Omental fat pad (tissue), 4 donors: ENCODE data around the gene EHD2. TPM values are rescaled to one million over a fixed set of nuclear protein-coding genes. Genes with fewer than 3 reads are reported as not detected.
"Not testable (repeated sequence)": the region's sequence is repeated elsewhere in the genome, so short reads cannot be mapped to it uniquely, and the experiment has no call there.

ENCODE experiments used
- ATAC-seq: fragments of 150-250 bp; one replicate; pipeline ENCODE4 v1.9.1; 2016; ENCODE audit warnings: mild to moderate bottlenecking, moderate library complexity; ENCODE audit not compliant: low FRiP score
- DNase-seq: peaks from one replicate; pipeline ENCODE4 v3.0.0-alpha.2; 2019; ENCODE audit warnings: low spot score
- total RNA-seq, 4 donors: library from RNA; depleted of rRNA; stranded (reverse); fragments of >200 nt; gene quantifications; one replicate each; pipeline ENCODE4 v1.1.0, GENCODE V29; 2016
- TF ChIP-seq, protein P1 (sequence below), 3 donors: fragments of 450-650 bp; IDR thresholded peaks; one replicate each; pipeline ENCODE4 v1.5.1; 2016 to 2017; ENCODE audit warnings: antibody characterized with exemption in 3 of 3, mild to moderate bottlenecking in 3 of 3, moderate library complexity in 2 of 3

Gene EHD2
- total RNA-seq, 4 donors from 2014 or later = 93.5 to 184 (median 124) TPM

GRCh38 chr19:47726467-47726866 lies 13.2 kb downstream of the EHD2 start:
- ATAC-seq = no peak

DNA sequence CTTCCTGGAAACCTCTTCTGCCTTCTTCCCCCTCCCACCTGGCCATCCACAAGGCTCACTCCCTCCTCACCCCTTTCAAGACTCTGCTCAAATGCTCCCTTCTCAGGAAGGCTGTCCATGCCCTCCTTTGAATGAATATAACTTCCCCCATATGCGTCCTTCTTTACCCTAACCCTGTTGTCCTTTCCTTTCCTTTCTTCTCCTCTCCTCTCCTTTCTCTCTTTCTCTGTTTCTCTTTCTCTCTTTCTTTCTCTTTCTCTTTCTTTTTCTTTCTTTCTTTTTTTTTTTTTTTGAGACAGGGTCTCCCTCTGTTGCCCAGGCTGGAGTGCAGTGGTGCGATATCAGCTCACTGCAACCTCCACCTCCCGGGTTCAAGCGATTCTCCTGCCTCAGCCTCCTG lies 15.1 kb downstream of the EHD2 start:
- not testable (repeated sequence) for ATAC-seq, DNase-seq

More at GRCh38 chr19:47726467-47726866, 13.2 kb downstream of the EHD2 start:
- TF ChIP-seq, protein P1, sequence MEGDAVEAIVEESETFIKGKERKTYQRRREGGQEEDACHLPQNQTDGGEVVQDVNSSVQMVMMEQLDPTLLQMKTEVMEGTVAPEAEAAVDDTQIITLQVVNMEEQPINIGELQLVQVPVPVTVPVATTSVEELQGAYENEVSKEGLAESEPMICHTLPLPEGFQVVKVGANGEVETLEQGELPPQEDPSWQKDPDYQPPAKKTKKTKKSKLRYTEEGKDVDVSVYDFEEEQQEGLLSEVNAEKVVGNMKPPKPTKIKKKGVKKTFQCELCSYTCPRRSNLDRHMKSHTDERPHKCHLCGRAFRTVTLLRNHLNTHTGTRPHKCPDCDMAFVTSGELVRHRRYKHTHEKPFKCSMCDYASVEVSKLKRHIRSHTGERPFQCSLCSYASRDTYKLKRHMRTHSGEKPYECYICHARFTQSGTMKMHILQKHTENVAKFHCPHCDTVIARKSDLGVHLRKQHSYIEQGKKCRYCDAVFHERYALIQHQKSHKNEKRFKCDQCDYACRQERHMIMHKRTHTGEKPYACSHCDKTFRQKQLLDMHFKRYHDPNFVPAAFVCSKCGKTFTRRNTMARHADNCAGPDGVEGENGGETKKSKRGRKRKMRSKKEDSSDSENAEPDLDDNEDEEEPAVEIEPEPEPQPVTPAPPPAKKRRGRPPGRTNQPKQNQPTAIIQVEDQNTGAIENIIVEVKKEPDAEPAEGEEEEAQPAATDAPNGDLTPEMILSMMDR (IDR thresholded peaks at IDR 0.05) = no peak
- no peak for DNase-seq

DNA sequence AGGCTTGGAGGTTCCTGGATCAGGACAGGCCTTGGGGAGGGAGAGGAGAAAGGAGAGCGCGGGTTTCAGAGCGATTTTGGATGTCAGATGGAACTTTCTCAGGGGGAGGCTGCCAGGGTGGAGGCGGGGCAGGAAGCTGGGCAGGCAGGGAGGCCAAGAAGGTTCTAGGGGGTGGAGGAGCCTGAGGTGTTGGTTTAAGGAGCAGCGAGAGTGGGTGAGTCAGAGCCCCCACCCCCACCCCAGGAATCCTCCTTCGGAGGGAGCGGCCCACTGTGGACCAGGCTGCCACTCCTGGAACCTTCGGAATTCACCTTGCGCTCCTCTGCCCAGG lies 16.2 kb downstream of the EHD2 start:
- TF ChIP-seq, protein P1 (IDR thresholded peaks at IDR 0.05) = no peak
- no peak for DNase-seq
- ATAC-seq = peak; percentile 95

- TF ChIP-seq, protein P1 (IDR thresholded peaks at IDR 0.05) = no peak
- DNase-seq = peak; percentile 40
- peak; percentile 75 for ATAC-seq
Observed at GRCh38 chr19:47729799-47730520, 16.7 kb downstream of the EHD2 start.

DNA sequence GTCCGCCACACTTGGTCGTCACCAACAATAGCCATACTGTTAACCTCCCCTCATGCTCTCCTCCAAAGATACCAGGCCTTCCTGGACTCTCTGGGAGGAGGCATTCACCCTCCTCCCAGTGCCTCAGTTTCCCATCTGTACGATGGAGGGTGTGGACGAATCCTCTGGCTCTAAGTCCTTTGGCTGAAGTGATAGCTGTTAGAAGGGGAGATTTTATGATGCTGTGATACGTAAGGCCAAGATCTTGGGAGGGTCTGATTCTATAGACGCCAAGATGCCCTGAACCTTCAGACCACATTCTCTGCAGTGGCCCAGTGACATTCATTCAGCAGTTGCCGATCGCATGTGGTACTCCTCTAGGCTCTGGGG lies 17.3 kb downstream of the EHD2 start:
- DNase-seq = no peak
- ATAC-seq = no peak
- TF ChIP-seq, protein P1 (IDR thresholded peaks at IDR 0.05) = no peak

DNA sequence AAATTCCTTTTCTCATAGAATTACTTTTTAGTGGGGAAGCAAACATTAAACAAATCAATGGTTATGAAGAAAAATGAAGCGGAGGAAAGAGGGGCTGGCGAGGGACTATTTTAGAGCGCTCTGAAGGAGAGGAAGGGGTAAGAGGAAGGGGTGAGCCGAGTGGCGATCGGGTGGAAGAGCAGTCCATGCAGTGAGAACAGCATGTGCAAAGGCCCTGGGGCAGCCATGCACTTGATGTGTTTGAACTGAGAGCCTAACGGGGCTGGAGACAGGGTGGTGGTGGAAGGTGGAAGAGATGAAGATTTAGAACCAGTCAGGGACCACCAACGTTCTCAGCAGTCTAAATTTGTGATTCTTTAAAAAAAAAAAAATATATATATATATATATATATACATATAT lies 17.7 kb downstream of the EHD2 start:
- no peak for DNase-seq
- TF ChIP-seq, protein P1 (IDR thresholded peaks at IDR 0.05) = no peak
- no peak for ATAC-seq

GRCh38 chr19:47735131-47735530 lies 21.9 kb downstream of the EHD2 start:
- DNase-seq = no peak
- TF ChIP-seq, protein P1 (IDR thresholded peaks at IDR 0.05) = no peak
- no peak for ATAC-seq
